ENCODE measurements around the gene IL17REL.

IL17REL gene

DNA sequence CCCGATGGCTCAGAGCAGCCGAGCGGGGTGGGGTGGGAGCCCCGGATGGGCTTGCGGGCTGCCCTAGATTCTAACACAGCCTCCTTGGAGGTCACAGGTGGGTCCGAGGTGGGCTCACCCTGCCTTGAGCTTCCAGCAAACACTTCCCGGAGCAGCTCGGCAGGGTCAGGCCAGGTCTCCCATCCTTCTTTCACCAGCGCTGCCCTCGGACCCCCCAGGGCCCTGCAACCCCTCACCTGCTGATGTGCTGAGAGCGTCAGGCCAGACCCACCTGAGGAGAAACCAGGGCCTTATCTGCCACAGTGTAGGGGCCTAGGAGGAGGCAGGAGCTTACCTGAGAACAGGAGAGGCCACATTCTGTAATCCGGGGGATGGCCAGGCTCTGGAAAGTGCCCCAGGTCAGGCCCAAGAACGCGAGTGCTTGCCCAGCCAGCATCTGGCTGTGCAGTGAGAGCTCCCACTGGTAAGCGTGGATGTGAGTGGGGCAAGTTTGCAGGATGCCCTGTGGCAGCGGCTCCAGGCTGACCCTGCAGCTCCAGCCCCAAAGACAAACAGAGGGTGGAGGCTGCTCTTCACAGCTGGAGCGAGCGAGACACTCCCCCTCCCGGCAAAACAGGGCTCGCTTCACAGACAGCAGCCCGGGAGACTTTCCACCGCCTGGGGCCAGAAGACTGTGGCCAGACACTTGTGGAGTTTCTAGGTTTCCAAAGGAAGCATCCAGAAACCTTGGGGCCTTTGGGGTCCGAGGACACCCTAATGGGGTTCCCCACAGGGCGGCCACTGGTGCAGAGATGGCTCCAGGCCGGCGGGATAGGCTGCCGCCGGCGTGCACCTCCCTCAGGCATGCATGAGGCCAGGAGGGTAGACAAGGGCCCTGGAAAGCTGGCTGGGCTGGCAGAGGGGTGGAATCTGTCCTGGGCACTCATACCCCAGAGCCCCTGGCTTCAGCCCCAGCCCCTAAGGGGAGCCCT lies at the start of gene IL17REL:
Gene IL17REL, minus strand, starts transcription at position 555 of the 971 bp plus-strand sequence. Its CDS starts 119 bp downstream, at position 436.
- DNase-seq (ENCODE audit: low read depth), result peak; percentile 34

DNA sequence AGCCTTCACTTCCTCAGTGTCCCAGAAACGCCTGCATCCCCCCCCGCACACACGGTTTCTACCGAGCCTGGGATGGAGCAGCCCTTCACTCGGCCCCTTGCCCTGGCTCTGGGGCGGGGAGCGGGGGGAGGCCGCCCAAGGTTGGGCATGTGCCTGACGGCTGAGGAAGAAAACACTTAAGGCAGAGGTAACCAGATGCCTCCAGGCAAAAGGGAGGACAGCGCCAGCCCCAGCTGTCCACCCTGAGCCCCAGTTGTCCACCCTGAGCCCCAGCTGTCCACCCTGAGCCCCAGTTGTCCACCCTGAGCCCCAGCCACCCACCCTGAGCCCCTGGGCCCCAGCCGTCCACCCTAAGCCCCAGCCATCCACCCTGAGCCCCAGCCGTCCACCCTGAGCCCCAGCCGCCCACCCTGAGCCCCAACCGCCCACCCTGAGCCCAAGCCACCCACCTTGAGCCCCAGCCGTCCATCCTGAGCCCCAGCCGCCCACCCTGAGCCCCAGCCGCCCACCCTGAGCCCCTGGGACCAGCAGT lies 49.3 kb upstream of the IL17REL start:
- no peak for DNase-seq (ENCODE audit: low read depth)

DNA sequence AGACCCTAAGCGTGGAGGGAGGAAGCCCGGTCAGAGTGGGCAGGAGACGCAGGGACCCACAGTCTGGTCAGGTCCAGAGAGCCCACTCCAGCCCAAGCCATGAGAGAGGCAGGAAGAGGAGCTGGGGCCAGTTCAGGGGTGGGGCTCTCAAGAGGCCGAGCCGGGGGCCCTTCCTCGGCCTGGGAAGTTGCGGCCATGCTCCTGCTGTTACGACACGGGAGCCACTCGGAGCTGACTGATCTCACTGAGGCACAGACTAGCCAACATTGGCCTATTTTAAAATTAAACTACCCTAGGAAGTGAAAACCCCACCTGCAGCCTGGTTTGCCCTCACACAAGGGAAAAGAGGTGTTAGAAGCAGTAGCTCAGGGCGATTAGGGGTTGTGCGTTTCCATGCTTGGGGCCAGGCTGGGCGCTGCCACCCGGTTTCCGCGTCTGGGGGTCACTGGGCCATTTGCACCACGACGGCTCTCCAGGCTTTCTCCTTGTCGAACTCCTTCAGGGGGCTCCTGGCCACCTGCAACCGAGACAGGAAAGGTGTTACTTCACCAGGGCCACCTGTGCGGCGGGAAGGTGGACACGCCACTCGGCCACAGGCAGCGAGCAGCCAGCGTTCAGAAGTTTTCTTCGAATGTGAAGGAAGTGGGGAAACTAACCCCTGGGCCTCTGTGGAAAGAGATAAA lies 48.7 kb upstream of the IL17REL start:
- no peak for DNase-seq (ENCODE audit: low read depth)

DNA sequence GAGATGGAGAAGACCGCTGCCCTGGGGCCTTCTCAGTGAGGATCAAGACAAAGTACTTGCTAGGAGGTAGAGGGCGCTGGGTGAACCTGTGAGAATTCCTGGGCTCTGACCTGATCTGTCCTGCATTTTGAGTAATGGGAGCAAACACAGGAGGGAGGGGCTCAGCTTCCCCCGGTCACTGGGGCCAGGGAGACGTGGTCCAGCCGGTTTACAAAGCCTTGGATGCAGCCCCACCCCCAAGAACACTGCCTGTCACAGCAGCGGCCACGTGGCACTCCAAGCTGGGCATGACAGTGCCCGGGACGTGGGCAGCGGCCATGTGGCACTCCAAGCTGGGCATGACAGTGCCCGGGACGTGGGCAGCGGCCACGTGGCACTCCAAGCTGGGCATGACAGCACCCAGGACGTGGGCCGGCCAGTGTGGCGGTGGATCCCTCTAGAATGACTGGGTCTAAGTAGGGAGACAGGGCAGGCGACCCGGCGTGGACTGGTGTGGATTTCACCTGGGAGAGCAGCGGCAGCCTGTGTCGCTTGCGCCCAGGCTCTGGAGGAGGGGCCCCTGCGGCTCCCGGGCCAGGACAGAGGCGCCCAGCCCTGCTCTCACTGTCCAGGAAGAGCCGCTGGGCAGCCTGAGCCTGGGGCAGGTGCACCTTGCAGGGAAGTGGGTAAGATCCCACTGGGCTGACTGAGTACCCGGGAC lies 48.0 kb upstream of the IL17REL start:
- no peak for DNase-seq (ENCODE audit: low read depth)

DNA sequence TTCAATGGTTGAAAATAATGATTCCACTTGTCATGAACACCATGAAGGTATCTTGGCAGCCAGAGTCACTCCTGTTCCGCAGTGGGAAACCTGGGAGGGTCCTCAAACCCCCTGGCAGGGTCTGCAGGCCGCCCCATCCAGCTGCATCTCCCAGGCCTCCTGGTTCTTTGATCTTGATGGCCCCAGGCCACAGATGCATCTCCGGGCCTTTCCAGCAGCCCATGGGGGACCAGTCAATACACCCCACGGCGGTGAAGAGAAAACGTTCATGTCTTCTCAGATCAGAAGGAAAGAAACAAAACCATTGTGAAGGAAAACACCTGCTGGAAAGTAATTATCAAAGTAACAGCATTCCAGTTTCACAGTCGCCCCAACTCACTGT lies 47.3 kb upstream of the IL17REL start:
- no peak for DNase-seq (ENCODE audit: low read depth)

DNA sequence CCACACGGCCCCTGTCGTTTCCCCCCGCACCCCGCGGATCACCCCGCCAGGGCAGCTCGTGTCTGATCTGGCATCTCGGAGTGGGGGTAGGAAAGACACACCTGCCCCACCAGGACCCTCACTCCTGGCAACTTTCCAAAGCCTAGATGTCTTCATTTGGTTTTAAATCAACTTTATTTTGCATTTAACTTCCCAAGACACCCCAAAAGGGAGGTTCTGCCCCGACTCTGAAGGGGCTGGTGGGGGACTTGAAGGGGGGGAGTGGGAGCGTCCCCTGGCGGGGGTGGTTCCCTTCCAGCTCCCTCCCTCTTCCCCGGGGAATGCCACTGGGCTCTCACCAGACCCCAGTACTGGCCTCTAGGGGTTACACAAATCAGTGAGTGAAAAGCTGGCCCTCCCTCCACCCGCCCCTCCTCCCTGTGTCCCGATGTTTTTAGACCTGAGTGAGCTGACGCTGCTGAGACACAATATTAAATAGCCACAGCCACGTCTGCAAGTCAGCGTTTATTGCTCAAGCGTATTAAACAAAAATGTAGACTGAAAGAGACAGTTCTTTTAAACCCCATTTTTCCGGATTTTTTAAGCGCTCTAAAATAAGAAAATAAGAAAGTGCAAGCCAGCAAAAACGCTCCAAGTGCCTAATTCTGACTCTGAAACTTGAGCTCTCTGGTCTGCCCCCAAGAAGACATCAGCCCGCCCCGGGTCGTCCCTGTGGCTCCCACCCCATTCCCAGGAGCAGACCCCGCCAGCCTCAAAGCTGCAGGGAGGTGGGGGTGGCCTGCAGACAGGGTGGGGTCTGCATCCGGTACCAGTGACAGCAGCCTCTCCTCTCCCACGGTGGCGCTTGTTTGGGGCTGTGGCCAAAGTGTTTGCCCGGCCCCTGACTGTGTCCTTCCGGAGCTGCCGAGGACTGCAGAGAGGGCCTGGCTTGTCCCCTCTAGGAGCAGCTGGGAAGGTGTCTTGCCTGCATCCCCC lies 46.6 kb upstream of the IL17REL start:
- DNase-seq (ENCODE audit: low read depth), result peak; percentile 32

DNA sequence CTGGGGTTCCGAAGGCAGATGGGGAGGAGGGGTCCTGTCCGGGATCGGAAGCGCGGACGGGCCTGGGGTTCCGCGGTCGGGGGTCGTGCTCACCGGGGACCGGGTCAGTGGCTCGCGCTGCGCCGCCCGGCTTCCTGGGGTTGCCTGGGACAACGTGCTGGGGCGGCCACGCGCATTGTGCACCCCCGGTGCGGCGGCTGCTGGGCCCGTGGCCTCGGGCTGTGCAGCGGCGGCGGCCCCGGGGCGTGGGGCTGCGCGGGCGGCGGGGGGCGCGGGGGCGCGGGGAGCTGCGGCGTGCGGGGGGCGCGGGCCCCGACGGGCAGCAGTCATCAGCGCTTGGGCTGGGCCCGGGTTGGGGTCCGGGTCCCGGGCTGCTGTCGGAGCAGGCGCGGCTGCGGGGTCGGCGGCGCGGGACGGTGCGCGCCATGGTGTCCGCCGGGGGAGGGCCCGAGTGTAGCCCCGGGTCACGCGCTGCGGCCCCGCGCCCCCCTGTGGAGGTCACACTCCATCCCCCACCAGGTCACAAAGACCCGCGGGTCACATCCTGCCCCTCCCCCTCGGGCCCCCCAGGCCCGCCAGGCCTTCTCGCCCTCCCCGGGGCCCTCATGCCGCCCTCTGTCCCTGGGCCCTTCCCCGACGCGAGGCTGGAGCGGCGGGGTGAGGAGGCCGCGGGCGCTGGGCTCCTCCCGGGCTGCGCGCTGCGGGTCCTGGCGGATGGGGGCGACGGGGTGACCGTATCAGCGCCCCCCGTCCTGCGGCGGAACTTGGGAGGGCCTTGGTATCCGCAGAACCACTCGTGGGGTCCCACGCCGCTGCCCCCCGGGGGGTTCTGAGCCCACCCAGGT lies 45.7 kb upstream of the IL17REL start, which contains the start of gene TTLL8:
Gene TTLL8, minus strand, starts transcription at position 238 of the 845 bp plus-strand sequence.
- DNase-seq (ENCODE audit: low read depth), result no peak

DNA sequence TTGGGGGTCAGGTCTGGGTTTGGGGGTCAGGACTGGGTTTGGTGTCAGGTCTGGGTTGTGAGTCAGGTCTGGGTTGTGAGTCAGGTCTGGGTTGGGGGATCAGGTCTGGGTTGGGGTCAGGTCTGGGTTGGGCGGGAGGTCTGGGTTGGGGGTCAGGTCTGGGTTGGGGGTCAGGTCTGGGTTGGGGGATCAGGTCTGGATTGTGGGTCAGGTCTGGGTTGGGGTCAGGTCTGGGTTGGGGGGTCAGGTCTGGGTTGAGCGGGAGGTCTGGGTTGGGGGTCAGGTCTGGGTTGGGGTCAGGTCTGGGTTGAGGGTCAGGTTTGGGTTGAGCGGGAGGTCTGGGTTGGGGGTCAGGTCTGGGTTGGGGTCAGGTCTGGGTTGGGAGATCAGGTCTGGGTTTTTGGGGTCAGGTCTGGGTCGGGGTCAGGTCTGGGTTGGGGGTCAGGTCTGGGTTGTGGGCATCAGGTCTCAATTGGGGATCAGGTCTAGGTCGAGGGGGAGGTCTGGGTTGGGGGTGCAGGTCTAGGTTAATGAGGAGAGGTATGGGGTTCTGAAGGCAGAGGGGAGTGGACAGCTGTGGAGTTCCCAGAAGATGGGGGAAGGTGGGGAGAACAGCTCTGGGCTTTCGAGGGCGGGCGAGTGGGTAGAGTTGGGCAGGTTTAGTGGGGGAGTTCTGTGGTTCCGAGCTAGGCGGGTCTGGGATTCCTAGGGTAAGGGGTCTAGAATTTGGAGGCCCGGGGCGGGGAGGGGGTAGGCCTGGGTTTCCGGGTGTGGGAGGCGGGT lies 44.9 kb upstream of the IL17REL start:
- no peak for DNase-seq (ENCODE audit: low read depth)

DNA sequence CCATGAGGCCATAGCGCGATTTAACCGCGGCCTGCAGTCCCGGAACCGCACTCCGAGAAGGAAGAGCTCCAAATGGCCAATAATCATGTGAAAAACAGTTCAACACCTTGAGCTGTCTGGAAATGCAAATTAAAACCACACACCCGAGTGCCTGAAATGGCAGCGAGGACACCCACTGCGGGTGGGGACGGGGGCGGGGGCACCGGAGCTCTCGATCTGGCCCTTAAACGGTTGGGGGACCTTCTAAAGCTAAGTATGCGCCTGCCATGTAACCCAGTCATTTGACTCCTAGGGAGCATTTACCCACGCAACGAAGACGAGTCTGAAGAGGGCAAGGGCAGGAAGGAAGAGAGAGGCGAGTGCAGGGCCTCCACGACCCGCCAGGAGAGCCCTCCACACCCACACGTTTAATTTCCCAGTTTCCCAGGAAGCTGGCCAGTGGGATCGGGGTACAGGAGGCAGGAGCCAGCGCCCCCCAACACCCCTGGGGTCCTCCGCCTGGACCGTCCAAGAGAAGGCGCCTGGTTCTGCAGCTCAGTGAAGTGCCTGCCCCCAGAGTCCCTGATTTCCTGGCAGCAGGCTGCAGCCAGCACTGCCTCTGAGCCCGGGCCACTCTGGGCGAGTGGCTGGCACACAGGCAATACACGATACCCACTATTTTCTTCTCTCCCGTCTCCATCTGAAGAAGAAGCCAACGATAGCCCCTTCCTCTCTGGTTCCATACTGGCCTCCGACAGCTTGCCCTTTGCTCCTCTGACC lies 43.8 kb upstream of the IL17REL start:
- DNase-seq (ENCODE audit: low read depth), result no peak

DNA sequence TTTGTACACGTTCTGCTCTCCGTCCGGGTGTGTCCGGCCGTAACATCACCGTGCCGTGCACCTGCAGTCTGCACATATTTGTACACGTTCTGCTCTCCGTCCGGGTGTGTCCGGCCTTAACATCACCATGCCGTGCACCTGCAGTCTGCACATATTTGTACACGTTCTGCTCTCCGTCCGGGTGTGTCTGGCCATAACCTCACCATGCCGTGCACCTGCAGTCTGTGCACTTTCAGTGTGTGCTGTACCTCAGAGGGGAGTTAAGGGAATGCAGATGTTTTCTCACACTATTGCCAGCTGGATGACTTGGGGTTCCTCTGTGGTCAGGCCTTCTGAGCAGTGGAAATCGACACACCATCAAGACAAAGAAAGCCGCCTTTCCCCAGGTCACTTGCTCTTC lies 41.3 kb upstream of the IL17REL start:
- no peak for DNase-seq (ENCODE audit: low read depth)

DNA sequence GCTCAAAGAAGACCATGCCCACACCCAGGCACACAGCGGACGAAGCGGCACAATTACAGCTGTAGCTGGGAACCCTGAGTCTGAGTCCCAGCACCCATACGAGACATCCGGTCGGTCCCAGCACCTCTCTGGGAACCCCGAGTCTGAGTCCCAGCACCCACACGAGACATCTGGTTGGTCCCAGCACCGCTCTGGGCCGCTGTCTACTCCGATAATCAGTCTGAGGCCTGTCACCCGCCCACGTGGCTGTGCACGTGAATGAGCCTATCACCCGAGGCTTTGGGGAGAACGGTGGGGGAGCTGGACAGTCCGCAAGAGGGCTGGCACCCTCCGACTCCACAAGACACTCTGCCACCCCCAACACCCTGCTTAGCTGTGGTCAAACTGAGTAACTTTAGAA lies 39.4 kb upstream of the IL17REL start:
- DNase-seq (ENCODE audit: low read depth), result no peak

DNA sequence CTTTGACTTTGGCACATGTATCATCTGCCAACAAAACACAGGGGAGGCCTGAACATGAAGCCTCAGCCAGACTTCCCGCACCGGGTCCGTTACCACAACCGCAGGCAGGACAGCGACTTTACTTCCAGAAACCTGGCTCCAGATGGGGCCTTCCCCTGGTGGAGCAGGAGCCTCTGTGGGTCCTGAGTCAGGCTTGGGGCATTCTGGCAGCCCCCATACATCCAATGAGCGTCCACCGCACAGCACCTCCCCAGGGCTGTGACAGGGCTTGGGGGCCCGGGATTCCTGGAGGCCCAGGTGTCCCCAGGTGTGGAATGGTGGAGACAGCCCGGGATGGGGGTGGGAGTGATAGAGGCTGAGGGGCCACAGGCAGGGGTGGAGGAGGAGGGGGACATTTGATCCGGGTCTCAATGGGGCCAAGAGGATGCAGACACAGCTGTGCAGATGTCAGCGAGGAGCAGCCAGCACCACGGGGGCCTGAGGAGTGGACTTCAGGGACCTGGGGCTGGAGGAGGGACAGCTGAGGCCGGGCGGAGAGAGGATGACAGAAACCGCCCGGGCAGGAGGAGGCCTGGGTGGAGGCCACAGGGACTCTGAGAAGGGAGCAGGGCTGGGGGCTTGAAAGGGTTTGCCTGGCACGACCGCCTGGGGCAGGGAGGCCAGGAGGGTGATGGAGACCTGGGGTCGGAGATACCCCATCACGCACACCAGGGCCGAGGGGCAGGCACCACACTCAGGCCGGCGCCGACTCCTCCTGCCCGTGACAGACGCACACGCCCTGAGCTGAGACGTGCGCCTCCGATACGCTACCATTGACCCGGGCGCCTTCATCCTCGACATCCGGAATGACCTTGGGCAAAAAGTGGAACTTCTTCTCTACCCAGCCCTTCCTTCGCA lies 37.0 kb upstream of the IL17REL start:
- DNase-seq (ENCODE audit: low read depth), result no peak

DNA sequence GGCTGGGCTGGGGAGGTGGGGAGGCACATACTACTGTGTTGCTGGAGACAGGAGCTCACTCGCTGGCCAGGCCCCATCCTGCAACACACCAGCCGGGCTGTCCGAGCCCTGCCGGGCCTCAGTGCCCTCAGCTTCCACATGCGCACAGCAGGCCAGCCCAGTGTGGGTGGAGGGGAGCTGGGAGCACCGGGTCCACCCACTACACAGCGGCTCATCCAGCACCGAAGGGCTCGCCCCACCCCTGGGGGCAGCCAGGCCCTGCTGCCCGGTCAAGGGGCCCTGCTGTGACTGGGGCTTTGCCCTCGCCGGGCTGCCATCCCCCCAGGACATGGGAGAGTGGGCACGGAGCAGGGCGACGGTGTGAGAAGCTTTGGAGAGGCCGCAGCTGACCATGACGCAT lies 36.3 kb upstream of the IL17REL start:
- no peak for DNase-seq (ENCODE audit: low read depth)

DNA sequence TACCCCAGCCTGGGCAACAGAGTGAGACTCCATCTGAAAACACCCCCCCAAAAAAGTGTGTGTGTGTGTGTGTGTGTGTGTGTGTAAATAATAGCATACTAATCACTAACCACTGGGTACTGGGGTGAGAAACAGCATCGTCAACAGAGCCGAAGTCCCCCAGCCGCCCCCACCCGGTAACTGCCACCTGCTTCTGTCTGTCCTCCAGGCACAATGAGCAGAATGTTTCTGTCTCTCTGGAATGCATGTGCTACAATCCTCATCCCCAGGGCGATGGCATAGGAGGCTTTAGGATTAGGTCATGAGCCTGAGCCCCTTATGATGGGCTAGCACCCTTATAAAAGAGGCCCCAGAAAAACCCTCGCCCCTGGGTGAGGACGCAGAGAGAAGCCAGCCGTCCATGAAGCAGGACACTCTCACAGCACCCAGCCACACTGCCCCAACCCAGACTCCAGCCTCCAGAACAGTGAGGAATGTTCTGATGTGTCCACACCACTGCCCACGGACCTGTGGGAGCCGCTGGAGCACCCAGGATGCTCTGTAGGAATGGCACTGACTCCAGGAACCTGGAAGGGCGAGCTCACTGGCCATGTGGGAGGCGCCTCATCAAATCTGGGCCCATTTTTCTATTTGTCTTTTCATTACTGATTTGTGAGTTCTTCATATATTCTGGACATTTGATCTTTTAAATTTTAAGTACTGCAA lies 35.6 kb upstream of the IL17REL start:
- no peak for DNase-seq (ENCODE audit: low read depth)

DNA sequence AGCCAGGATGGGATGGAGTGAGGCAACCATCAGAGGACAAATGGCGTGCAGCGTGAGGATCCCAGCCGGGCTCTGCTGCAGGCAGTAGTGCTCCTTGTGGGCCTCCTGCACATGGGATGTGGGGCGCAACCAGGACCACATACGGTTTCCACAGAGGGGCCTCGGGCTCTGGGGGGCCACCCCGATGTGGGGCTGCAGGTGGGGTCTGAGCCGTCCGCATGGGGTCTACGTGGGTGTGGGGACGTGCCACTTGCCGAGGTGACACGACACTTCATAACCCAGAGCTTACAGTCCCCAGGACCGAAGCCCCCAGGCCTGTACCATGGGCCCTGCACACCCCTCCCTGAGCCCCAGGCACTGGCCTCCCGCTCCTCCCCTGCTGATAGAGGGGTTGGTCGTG lies 34.8 kb upstream of the IL17REL start:
- DNase-seq (ENCODE audit: low read depth), result no peak

DNA sequence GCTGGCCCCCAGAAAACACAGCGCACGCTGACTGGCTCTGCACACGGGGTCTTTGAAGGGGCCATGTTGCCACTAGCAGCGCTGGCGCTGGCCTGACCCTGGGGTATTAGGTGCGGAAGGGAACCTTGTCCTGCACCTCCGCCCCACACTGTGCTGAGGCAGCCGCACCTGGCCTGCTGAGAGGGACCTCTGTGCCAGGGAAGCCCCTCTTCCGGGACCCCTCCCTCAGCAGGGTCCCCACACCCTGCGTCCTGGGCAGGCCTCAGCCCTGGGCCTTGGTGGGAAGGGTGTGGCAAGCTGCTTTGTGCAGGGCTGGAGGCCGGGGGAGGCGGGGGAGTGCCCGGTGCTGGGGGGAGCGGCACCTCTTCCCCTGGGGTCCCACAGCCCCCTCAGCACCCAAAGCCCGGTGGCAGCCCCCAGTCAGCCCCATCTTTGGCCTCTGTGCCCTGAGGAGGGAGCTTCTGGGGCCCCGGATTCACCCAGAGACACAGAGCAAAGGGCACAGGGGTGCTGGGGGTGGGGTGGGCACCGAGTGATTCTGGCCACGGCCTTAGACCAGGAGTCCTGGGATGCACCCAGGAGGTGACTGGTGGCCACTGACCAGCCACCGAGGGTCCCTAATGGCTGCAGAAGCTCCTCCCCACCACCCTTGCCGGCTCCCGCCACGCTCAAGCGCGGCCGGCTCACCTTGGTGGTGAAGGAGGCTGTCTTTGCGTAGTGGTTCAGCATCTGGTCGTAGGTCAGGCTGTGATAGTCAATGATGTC lies 34.1 kb upstream of the IL17REL start:
- DNase-seq (ENCODE audit: low read depth), result no peak
